HL-60 (cell line): Measurements from ENCODE around the gene NRF1.

Source experiments
- DNase-seq, 2 experiments: peaks; one replicate each; pipeline ENCODE4 v3.0.0-alpha.2; 2010 to 2020; ENCODE audit warnings: low read depth in 1 of 2, low spot score in 1 of 2
- H3K27ac ChIP-seq: fragments of 250-450 bp; sonication (Bioruptor Pico); replicated peaks from 2 replicates; pipeline ENCODE4 v1.5.1; 2020; ENCODE audit warnings: mild to moderate bottlenecking, moderate library complexity
- H3K27me3 ChIP-seq: fragments of 250-450 bp; sonication (Bioruptor Pico); 2 replicates; pipeline ENCODE4 v1.5.1; 2021; ENCODE audit warnings: mild to moderate bottlenecking, moderate library complexity; ENCODE audit not compliant: insufficient read depth, poor library complexity, severe bottlenecking
- H3K4me3 ChIP-seq: replicated peaks from 2 replicates; pipeline ENCODE4 v1.5.1; 2011; ENCODE audit warnings: mild to moderate bottlenecking, control low read depth, low read length; ENCODE audit not compliant: insufficient read depth
- GABPA ChIP-seq: IDR thresholded peaks from 2 replicates; pipeline ENCODE4 v1.6.1; 2012; ENCODE audit warnings: low read depth
- POLR2AphosphoS5 ChIP-seq: IDR thresholded peaks from 2 replicates; pipeline ENCODE4 v1.6.1; 2012; ENCODE audit warnings: low read depth
- SPI1 ChIP-seq: IDR thresholded peaks from 2 replicates; pipeline ENCODE4 v1.6.1; 2012; ENCODE audit warnings: low read depth, mild to moderate bottlenecking, borderline replicate concordance
- TF ChIP-seq, protein P1 (sequence below): IDR thresholded peaks from 2 replicates; pipeline ENCODE4 v1.6.1; 2012; ENCODE audit warnings: low read depth; ENCODE audit not compliant: insufficient replicate concordance
- TF ChIP-seq, protein P2 (sequence below): IDR thresholded peaks from one replicate; pipeline ENCODE4 v1.5.1; 2011; ENCODE audit warnings: low read length, control low read depth, inconsistent platforms; ENCODE audit not compliant: insufficient read depth

The NRF1 gene

DNA sequence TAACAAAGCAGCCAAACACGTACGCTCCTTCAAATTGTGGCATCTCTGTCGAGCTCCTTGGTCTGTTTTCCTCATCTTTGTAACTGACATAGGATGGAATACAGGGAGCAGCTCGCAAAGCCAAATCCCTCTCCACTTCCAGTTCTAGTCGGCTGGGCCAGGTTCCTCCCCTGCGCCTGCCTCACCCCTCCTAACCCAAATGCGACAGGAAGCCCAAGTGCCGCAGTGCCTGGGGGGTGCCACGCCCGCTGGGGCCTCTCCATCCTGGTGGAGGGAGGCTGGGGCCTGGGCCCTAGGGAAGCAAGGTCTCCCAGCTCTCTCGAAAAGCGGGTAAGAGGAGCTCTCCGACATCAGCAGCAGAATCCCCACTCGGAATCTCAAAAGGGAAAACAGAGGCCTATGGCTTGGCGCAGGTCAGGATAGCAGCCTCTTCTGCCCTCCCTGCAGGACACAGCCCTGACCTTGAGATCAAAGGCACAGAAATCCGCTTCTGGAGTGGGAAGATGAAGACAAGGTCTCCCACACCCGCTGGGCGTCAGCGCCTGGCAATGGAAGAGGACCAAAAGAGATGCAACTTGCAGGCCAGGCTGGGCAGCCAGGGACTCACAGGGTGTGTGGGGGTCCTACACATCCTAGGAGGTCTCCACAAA, 165.8 kb downstream of the NRF1 start:
- no peak overlapping the region for H3K27ac ChIP-seq
- no peak overlapping the region for H3K4me3 ChIP-seq
- H3K27me3 ChIP-seq: peaks cover 54% of the 10 kb centered on the region
- TF ChIP-seq SPI1 (no peak), POLR2AphosphoS5 (no peak), GABPA (no peak)
- TF ChIP-seq, protein P1, sequence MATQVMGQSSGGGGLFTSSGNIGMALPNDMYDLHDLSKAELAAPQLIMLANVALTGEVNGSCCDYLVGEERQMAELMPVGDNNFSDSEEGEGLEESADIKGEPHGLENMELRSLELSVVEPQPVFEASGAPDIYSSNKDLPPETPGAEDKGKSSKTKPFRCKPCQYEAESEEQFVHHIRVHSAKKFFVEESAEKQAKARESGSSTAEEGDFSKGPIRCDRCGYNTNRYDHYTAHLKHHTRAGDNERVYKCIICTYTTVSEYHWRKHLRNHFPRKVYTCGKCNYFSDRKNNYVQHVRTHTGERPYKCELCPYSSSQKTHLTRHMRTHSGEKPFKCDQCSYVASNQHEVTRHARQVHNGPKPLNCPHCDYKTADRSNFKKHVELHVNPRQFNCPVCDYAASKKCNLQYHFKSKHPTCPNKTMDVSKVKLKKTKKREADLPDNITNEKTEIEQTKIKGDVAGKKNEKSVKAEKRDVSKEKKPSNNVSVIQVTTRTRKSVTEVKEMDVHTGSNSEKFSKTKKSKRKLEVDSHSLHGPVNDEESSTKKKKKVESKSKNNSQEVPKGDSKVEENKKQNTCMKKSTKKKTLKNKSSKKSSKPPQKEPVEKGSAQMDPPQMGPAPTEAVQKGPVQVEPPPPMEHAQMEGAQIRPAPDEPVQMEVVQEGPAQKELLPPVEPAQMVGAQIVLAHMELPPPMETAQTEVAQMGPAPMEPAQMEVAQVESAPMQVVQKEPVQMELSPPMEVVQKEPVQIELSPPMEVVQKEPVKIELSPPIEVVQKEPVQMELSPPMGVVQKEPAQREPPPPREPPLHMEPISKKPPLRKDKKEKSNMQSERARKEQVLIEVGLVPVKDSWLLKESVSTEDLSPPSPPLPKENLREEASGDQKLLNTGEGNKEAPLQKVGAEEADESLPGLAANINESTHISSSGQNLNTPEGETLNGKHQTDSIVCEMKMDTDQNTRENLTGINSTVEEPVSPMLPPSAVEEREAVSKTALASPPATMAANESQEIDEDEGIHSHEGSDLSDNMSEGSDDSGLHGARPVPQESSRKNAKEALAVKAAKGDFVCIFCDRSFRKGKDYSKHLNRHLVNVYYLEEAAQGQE: no peak
- TF ChIP-seq, protein P2, sequence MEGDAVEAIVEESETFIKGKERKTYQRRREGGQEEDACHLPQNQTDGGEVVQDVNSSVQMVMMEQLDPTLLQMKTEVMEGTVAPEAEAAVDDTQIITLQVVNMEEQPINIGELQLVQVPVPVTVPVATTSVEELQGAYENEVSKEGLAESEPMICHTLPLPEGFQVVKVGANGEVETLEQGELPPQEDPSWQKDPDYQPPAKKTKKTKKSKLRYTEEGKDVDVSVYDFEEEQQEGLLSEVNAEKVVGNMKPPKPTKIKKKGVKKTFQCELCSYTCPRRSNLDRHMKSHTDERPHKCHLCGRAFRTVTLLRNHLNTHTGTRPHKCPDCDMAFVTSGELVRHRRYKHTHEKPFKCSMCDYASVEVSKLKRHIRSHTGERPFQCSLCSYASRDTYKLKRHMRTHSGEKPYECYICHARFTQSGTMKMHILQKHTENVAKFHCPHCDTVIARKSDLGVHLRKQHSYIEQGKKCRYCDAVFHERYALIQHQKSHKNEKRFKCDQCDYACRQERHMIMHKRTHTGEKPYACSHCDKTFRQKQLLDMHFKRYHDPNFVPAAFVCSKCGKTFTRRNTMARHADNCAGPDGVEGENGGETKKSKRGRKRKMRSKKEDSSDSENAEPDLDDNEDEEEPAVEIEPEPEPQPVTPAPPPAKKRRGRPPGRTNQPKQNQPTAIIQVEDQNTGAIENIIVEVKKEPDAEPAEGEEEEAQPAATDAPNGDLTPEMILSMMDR: no peak
- DNase-seq: no peak

DNA sequence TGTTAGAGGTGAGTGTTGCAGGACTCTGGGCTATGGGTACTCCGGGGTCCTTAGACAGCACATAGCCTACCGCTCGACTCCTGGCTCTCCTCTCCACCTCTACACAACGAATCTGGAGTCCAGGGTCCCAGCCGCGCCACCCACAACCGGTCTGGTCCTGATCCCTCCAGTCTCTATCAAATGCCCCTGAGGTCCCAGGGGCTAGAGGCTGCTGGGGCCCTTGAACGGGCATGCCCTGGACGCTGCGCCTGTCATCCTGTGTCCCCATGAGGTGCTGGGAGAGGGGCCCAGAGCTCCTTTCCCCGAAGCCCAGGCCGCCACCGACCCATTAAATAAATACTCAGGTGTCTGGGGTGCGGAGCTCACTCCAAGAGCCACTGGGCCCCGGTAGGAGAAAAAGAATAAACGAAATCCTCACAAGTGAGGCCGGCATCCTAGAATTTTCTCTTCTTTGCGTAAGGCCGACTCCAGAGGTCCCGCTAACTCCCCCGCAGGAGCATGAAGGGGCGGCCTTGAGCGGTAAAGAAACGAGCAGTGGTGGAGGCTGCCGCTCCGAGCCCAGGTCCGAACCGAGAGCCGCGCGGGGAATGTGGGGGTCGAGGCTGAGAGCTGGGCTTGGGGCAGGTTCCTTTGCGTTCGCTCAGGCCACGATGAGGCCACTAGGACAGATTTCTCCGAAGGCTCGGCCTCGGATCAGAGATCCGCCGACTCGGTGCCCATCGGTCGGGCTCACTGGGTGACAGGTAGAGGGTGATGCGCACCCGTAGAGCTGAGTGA, 166.7 kb downstream of the NRF1 start:
- Histone ChIP-seq H3K4me3 (no peak overlapping the region), H3K27ac (no peak overlapping the region), H3K27me3 (peaks cover 62% of the 10 kb centered on the region)
- TF ChIP-seq GABPA (no peak), SPI1 (no peak), POLR2AphosphoS5 (no peak)
- TF ChIP-seq, protein P1: no peak
- TF ChIP-seq, protein P2: no peak
- DNase-seq: no peak

DNA sequence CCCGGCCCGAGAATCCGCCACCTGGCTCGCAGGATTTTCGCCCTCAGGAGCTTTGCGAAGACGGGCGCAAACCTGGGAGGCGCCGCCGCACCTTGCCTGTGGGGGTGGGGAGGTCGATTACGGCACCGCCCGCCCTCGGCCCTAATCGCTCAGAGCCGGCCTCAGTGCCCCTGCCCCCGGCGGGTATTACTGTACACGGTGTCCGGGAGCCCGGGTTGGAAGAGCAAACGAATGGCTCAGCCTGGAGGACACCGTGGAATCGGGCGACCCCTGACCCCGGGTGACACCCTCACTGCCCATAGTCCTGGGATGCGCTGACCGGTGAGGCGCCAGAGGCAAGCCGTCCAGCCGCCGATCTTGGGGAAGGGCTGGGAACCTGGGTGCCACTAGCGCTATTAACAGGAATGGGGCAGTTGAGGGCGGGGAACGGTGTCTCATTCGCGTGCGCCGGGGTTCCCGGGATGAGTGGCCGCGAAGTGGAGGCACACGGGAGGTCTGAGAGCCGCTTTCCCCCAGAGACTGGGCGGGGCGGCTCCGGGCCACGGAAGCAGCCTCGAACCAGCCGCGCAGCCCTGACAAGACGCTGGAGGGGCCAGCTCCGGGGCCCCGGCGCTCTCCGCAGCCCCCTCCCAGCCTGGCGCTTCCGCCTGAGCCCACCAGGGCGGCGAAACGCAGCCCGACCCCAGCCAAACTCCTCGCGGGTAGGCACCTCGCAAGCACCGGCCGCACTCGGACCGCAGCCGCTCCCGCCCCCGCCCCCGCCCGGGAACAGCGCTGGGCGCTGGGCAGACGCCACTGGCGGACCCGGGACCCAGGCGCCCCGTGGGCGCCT, 167.5 kb downstream of the NRF1 start:
- Histone ChIP-seq H3K4me3 (peak overlapping the region; percentile 48), H3K27me3 (peaks cover 70% of the 10 kb centered on the region), H3K27ac (no peak overlapping the region)
- DNase-seq: no peak
- no peak for TF ChIP-seq GABPA
- TF ChIP-seq SPI1: no peak
- TF ChIP-seq, protein P1: no peak
- TF ChIP-seq POLR2AphosphoS5: no peak
- TF ChIP-seq, protein P2: no peak
